ENCODE measurements around the gene ADGRB3.

- TF ChIP-seq EZH2phosphoT487 (IDR thresholded peaks at IDR 0.05; ENCODE audit: borderline replicate concordance, low read length) (no peak), CTCF (conservative IDR thresholded peaks at IDR 0.05; ENCODE audit: low read depth, low read length) (no peak)
Observed at GRCh38 chr6:68777956-68778355, 142.9 kb downstream of the ADGRB3 start.
